Naive B cell (primary cell): Measurements from ENCODE around the gene SCAF1. TPM values are rescaled to one million over a fixed set of nuclear protein-coding genes. Genes with fewer than 3 reads are reported as not detected.
A peak's percentile ranks its signal among the peaks of the same experiment; 100 is the strongest.

ENCODE experiments used
- ATAC-seq, 2 donors: fragments of 150-1000 bp; cut with Tn5 transposase; 2 replicates each; pipeline ENCODE4 v1.10.0; 2021; ENCODE audit warnings: low read depth in 2 of 2, mild to moderate bottlenecking in 2 of 2, moderate library complexity in 2 of 2
- DNase-seq: peaks from one replicate; pipeline ENCODE4 v3.0.0; 2022
- H3K27ac Mint-ChIP-seq, 6 donors: one replicate each; pipeline ENCODE4 v1.8.0; 2020 to 2022; ENCODE audit warnings: mild to moderate bottlenecking in 6 of 6, mixed read lengths in 6 of 6, moderate library complexity in 5 of 6, inconsistent platforms in 2 of 6
- H3K27me3 Mint-ChIP-seq, 3 donors: one replicate each; pipeline ENCODE4 v1.8.0; 2021 to 2022; ENCODE audit warnings: mixed read lengths in 3 of 3, mild to moderate bottlenecking in 1 of 3
- H3K36me3 Mint-ChIP-seq, 2 donors: one replicate each; pipeline ENCODE4 v1.8.0; 2020 to 2022; ENCODE audit warnings: mixed read lengths in 2 of 2, inconsistent platforms in 1 of 2, mild to moderate bottlenecking in 1 of 2
- H3K4me1 Mint-ChIP-seq, 3 donors: one replicate each; pipeline ENCODE4 v1.8.0; 2020 to 2022; ENCODE audit warnings: mixed read lengths in 3 of 3, inconsistent platforms in 1 of 3, mild to moderate bottlenecking in 1 of 3, moderate library complexity in 1 of 3
- H3K4me3 Mint-ChIP-seq, 8 donors: one replicate each; pipeline ENCODE4 v1.8.0; 2020 to 2022; ENCODE audit warnings: mild to moderate bottlenecking in 8 of 8, mixed read lengths in 8 of 8, moderate library complexity in 8 of 8, inconsistent platforms in 2 of 8
- H3K9me3 Mint-ChIP-seq, 7 donors: one replicate each; pipeline ENCODE4 v1.8.0; 2020 to 2022; ENCODE audit warnings: mixed read lengths in 7 of 7, mild to moderate bottlenecking in 5 of 7, inconsistent platforms in 2 of 7, moderate library complexity in 1 of 7
- polyA plus RNA-seq, 6 donors: library from polyadenylated mRNA; unstranded; fragments of 300-500 nt; fragmentation: Illumina TruSeq; gene quantifications; one replicate each; pipeline ENCODE4 v1.2.3, GENCODE V29; 2021; ENCODE audit warnings: low read depth in 6 of 6

SCAF1 gene
- polyA plus RNA-seq, 6 donors from 2014 or later = 0.84 to 2.9 (median 1.1) TPM; not detected in 1

DNA sequence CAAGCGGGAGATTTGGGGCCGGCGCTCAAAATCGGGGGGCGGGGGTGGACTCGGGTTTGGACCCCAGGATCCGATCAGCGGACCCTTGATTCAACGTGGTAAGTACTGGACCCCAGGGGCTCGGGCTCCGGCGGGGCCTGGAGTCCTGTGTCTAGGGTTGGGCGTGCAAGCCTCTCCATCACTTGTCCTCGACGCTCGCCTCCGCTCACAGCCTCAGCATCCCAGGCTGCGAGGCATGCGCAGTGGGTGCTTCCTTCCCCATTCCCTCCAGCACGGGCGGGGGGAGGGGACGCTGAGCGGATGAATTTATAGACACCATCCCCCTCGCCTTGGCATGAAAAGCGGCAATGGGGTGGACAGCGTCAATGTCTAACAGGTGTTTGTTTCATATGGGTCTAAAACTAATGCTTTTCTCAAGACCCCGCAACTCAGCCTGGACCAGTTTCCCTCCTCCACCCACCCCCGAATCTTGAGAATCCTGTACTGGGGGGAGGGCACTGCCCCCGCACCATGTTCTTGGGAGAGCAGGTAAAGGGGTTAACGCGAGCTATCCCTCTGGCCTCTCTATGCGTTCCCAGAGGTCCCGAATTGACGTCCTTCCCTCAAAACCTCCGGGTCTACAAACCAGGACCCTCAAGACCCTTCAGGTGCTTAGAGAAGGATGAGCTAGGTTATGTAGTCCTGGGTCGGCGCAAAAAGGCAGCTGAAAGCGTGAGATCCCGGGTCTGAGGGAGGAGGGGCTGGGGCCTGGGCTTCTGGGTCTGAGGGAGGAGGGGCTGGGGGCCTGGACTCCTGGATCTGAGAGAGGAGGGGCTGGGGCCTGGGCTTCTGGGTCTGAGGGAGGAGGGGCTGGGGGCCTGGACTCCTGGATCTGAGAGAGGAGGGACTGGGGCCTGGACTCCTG, 49.5 kb downstream of the SCAF1 start:
- H3K4me1 Mint-ChIP-seq = peaks cover 19 to 23% (median 21%) of the 10 kb centered on the region in 3 donors
- DNase-seq = no peak
- H3K36me3 Mint-ChIP-seq = peaks cover 0 to 18% of the 10 kb centered on the region in 2 donors
- H3K9me3 Mint-ChIP-seq = peaks cover 0 to 3% (median 0%) of the 10 kb centered on the region in 7 donors
- peak; percentile 19 to 34 for ATAC-seq
- peak overlapping the region; percentile 79 to 95 (median 88) for H3K4me3 Mint-ChIP-seq
- H3K27ac Mint-ChIP-seq = peak overlapping the region in 2 of 6 donors; percentile 3 to 28
- H3K27me3 Mint-ChIP-seq = peaks cover 24 to 42% (median 41%) of the 10 kb centered on the region in 3 donors

DNA sequence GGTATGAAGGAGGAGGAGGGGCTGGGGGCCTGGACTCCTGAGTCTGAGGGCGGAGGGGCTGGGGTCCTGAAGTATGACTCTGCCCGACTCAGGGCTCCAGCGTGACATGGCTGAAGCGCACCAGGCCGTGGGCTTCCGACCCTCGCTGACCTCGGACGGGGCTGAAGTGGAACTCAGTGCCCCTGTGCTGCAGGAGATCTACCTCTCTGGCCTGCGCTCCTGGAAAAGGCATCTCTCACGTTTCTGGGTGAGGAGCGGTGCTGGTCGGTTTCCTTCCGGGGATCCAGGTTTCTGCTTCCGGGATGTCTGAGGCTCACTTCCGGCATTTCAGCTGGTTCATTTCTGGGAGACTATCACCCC, 50.1 kb downstream of the SCAF1 start:
- Mint-ChIP-seq H3K36me3 (peaks cover 0 to 17% of the 10 kb centered on the region in 2 donors), H3K4me3 (peak overlapping the region in 5 of 8 donors; percentile 17 to 93 (median 53)), H3K27ac (no peak overlapping the region), H3K4me1 (peaks cover 19 to 23% (median 21%) of the 10 kb centered on the region in 3 donors), H3K27me3 (peaks cover 24 to 42% (median 41%) of the 10 kb centered on the region in 3 donors), H3K9me3 (peaks cover 0 to 3% (median 0%) of the 10 kb centered on the region in 7 donors)
- DNase-seq (no peak), ATAC-seq (no peak)

DNA sequence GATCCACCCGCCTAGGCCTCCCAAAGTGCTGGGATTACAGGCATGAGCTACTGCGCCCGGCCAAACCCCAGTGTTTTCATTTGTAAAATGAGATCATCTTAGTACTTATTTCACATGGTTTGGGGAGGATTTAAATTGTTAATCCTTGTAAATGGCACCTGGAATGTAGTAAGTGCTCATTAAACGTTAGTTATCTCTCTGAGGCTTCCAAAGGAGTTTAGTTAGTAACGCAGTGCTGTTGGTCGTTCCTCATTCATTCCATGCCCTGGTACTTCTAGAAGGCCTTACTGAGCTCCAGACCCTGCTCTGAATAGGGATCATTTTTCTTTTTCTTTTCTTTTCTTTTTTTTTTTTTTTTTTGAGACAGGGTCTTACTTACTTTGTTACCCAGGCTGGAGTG, 54.1 kb downstream of the SCAF1 start:
- ATAC-seq = no peak
- Mint-ChIP-seq H3K4me3 (no peak overlapping the region), H3K9me3 (peaks cover 0 to 3% (median 0%) of the 10 kb centered on the region in 7 donors)

DNA sequence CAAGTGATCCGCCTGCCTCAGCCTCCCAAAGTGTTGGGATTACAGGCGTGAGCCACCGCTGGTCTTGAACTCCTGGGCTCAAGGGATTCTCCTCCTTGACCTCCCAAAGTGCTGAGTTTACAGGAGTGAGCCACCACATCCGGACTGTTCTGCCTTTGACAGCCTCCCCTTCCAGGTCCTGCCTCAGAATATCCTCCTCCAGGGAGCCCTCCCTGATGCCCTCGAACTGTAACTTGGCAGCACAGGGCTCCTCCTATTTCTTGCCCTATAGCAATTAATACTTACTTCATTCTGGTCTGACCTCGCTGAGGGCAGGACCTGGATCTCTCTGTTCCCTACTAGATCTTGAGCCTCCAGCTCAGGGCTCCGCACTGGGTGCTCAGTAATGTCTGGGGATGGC, 54.9 kb downstream of the SCAF1 start:
- ATAC-seq (no peak), DNase-seq (no peak)
- Mint-ChIP-seq H3K27me3 (peaks cover 12 to 45% (median 34%) of the 10 kb centered on the region in 3 donors), H3K27ac (no peak overlapping the region), H3K4me1 (peaks cover 0 to 3% (median 2%) of the 10 kb centered on the region in 3 donors), H3K9me3 (peaks cover 0 to 3% (median 0%) of the 10 kb centered on the region in 7 donors), H3K4me3 (peak overlapping the region in 1 of 8 donors; percentile 45), H3K36me3 (no peaks in the 10 kb centered on the region)

More for the DNA sequence above, 54.1 kb downstream of the SCAF1 start:
- H3K27ac Mint-ChIP-seq = no peak overlapping the region
- peaks cover 15 to 45% (median 33%) of the 10 kb centered on the region in 3 donors for H3K27me3 Mint-ChIP-seq
- H3K4me1 Mint-ChIP-seq = peaks cover 3 to 8% (median 4%) of the 10 kb centered on the region in 3 donors
- no peak for DNase-seq
- H3K36me3 Mint-ChIP-seq = peaks cover 0 to under 1% of the 10 kb centered on the region in 2 donors

DNA sequence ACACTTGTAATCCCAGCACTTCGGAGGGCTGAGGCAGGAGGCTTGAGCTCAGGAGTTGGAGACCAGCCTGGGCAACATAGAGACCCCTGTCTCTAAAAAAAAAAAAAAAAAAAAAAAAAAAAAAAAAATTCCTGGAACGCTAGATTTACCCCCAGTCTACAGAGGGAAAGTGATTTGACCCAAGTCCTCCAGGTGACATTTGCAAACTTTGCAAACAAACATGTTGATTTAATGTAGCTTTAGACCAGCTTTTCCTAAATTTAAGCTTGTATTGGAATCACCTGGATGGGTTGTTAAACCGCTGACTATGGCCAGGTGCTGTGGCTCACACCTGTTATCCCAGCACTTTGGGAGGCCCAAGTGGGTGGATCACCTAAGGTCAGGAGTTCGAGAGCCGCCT, 57.4 kb downstream of the SCAF1 start:
- DNase-seq (no peak), ATAC-seq (no peak)
- Mint-ChIP-seq H3K9me3 (no peaks in the 10 kb centered on the region), H3K27me3 (peaks cover 4 to 45% (median 22%) of the 10 kb centered on the region in 3 donors), H3K4me3 (no peak overlapping the region), H3K4me1 (no peaks in the 10 kb centered on the region), H3K27ac (peak overlapping the region in 1 of 6 donors; percentile 37), H3K36me3 (no peaks in the 10 kb centered on the region)

DNA sequence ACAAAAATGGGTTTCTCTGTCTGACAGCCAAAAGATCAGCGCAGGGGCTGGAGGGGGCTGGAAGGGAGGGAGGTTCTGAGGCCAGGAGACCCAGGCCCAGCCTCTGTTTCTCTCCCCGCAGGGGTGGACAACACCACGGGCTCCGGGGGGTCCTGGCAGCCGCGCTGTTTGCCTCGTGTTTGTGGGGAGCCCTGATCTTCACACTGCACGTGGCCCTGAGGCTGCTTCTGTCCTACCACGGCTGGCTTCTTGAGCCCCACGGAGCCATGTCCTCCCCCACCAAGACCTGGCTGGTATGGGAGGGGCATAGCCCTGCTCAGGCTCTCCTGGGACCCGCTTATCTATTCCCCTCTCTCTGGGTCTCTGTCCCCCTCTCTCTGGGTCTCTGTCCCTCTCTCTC, 58.6 kb downstream of the SCAF1 start:
- Mint-ChIP-seq H3K27me3 (peaks cover 0 to 42% (median 21%) of the 10 kb centered on the region in 3 donors), H3K36me3 (no peaks in the 10 kb centered on the region), H3K4me3 (no peak overlapping the region), H3K27ac (no peak overlapping the region), H3K4me1 (no peaks in the 10 kb centered on the region), H3K9me3 (no peaks in the 10 kb centered on the region)
- ATAC-seq = no peak
- DNase-seq = no peak

DNA sequence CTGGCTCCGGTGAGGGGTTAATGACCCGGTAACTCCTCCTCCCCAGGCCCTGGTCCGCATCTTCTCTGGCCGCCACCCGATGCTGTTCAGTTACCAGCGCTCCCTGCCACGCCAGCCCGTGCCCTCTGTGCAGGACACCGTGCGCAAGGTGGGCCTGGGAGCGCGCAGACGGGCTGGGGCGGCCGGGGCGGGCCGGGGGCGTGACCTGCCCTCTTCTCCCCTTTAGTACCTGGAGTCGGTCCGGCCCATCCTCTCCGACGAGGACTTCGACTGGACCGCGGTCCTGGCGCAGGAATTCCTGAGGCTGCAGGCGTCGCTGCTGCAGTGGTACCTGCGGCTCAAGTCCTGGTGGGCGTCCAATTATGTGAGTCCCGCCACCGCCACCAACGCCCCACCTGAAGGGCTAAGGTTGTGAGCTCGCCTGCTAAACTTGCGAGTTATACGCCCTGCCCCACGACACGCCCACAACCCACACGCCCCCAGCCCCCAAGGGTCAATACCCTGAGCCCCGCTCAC, 59.3 kb downstream of the SCAF1 start:
- Mint-ChIP-seq H3K9me3 (no peaks in the 10 kb centered on the region), H3K4me1 (no peaks in the 10 kb centered on the region), H3K4me3 (peak overlapping the region in 1 of 8 donors; percentile 41), H3K27ac (peak overlapping the region in 1 of 6 donors; percentile 26), H3K36me3 (no peaks in the 10 kb centered on the region), H3K27me3 (peaks cover 0 to 42% (median 21%) of the 10 kb centered on the region in 3 donors)
- ATAC-seq (no peak), DNase-seq (no peak)

DNA sequence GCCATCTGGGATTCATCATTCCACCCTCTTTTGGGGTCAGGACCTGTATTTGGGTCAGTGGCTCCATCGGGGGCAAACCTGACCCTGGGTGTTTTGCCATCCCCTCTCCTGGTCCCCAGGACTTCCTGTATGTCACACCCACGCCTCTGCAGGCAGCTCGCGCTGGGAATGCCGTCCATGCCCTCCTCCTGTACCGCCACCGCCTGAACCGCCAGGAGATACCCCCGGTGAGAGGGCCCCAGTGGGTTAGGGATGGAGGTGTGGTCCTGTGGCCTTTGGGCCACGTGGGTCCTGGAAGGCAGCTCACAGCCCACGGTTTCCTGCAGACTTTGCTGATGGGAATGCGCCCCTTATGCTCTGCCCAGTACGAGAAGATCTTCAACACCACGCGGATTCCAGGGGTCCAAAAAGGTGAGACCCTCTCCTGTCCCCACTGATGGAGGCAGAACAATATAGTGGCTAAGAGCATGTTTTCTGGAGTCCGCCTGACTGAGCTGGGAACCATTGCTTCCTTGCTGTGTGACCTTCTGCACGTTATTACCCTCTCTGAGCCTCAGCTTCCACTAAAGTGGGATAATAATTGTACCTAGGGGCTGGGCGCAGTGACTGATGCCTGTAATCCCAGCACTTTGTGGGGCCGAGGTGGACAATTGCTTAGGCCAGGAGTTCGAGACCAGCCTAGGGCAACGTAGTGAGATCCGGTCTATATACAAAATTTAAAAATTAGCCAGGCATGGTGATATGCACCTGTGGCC, 63.1 kb downstream of the SCAF1 start:
- H3K4me1 Mint-ChIP-seq = peaks cover 0 to under 1% (median 0%) of the 10 kb centered on the region in 3 donors
- no peak overlapping the region for H3K4me3 Mint-ChIP-seq
- H3K36me3 Mint-ChIP-seq = no peaks in the 10 kb centered on the region
- ATAC-seq = no peak
- peaks cover 0 to 51% (median 42%) of the 10 kb centered on the region in 3 donors for H3K27me3 Mint-ChIP-seq
- H3K9me3 Mint-ChIP-seq = peaks cover 0 to 1% (median 0%) of the 10 kb centered on the region in 7 donors
- no peak overlapping the region for H3K27ac Mint-ChIP-seq
- DNase-seq = no peak

DNA sequence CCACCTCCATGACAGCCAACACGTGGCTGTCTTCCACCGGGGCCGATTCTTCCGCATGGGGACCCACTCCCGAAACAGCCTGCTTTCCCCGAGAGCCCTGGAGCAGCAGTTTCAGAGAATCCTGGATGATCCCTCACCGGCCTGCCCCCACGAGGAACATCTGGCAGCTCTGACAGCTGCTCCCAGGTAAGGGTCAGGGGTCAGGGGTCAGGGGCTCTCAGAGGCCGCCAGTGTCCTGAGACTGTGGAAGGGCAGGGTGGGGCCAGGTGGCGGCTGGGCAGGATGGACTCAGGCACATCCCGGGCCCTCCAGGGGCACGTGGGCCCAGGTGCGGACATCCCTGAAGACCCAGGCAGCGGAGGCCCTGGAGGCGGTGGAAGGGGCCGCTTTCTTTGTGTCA, 63.9 kb downstream of the SCAF1 start:
- no peak for DNase-seq
- Mint-ChIP-seq H3K9me3 (peaks cover 0 to 5% (median 0%) of the 10 kb centered on the region in 7 donors), H3K27me3 (peaks cover 0 to 47% (median 41%) of the 10 kb centered on the region in 3 donors), H3K36me3 (no peaks in the 10 kb centered on the region), H3K4me1 (peaks cover 0 to 3% (median 0%) of the 10 kb centered on the region in 3 donors), H3K27ac (peak overlapping the region in 1 of 6 donors; percentile 18), H3K4me3 (no peak overlapping the region)
- ATAC-seq = no peak

Other genes starting within 250 kb of the SCAF1 start
- gene PTH2, start 218.8 kb upstream of the SCAF1 start, polyA plus RNA-seq = not detected
- gene GFY, start 216.8 kb upstream of the SCAF1 start, polyA plus RNA-seq = not detected
- gene SLC17A7, start 200.7 kb upstream of the SCAF1 start, polyA plus RNA-seq = not detected
- gene PIH1D1, start 190.4 kb upstream of the SCAF1 start, polyA plus RNA-seq = 10 to 100 TPM; 70.3 to 95.3 (median 79.0) TPM
- 100 to 1,000 TPM in 1 of 6 donors, 10 to 100 TPM in 5; 54.2 to 103 (median 74.6) TPM for gene ALDH16A1, start 189.0 kb upstream of the SCAF1 start, polyA plus RNA-seq
- gene FLT3LG, start 168.0 kb upstream of the SCAF1 start, polyA plus RNA-seq = 10 to 100 TPM in 5 of 6 donors, 1 to 10 TPM in 1; 9.5 to 15.0 (median 11.4) TPM
- 1,000 to 10,000 TPM; 1,519 to 3,103 (median 2,606) TPM for gene RPL13A, start 154.6 kb upstream of the SCAF1 start, polyA plus RNA-seq
- gene RPS11, start 145.8 kb upstream of the SCAF1 start, polyA plus RNA-seq = 1,000 to 10,000 TPM; 2,581 to 3,900 (median 3,339) TPM
- 10 to 100 TPM; 56.7 to 69.7 (median 62.7) TPM for gene FCGRT, start 129.5 kb upstream of the SCAF1 start, polyA plus RNA-seq
- under 1 TPM in 2 of 6 donors, not detected in 4; 0.17 to 0.43 TPM for gene RCN3, start 114.2 kb upstream of the SCAF1 start, polyA plus RNA-seq
- 100 to 1,000 TPM in 5 of 6 donors, 10 to 100 TPM in 1; 89.5 to 136 (median 113) TPM for gene NOSIP, start 61.7 kb upstream of the SCAF1 start, polyA plus RNA-seq
- gene PRRG2, start 60.9 kb upstream of the SCAF1 start, polyA plus RNA-seq = under 1 TPM in 5 of 6 donors, not detected in 1; 0.20 to 0.79 (median 0.62) TPM
- gene PRR12, start 51.0 kb upstream of the SCAF1 start, polyA plus RNA-seq = under 1 TPM; 0.09 to 0.77 (median 0.29) TPM
- gene RRAS, start 2.1 kb upstream of the SCAF1 start, polyA plus RNA-seq = 10 to 100 TPM; 16.6 to 24.9 (median 19.9) TPM
- 10 to 100 TPM; 39.3 to 60.5 (median 52.4) TPM for gene IRF3, start 23.6 kb downstream of the SCAF1 start, polyA plus RNA-seq
- gene BCL2L12, start 23.7 kb downstream of the SCAF1 start, polyA plus RNA-seq = 10 to 100 TPM in 4 of 6 donors, 1 to 10 TPM in 2; 8.0 to 12.7 (median 10.6) TPM
- gene PRMT1, start 35.1 kb downstream of the SCAF1 start, polyA plus RNA-seq = 100 to 1,000 TPM; 175 to 363 (median 192) TPM
- gene ADM5, start 47.4 kb downstream of the SCAF1 start, polyA plus RNA-seq = under 1 TPM in 4 of 6 donors, not detected in 2; 0.19 to 0.47 (median 0.26) TPM
- gene CPT1C, start 48.9 kb downstream of the SCAF1 start, polyA plus RNA-seq = not detected
- gene TSKS, start 121.1 kb downstream of the SCAF1 start, polyA plus RNA-seq = under 1 TPM in 1 of 6 donors, not detected in 5; 0.18 TPM
- 1 to 10 TPM; 3.9 to 8.0 (median 5.0) TPM for gene AP2A1, start 124.8 kb downstream of the SCAF1 start, polyA plus RNA-seq
- gene FUZ, start 171.1 kb downstream of the SCAF1 start, polyA plus RNA-seq = 1 to 10 TPM; 4.7 to 8.4 (median 5.7) TPM
- gene MED25, start 176.1 kb downstream of the SCAF1 start, polyA plus RNA-seq = 10 to 100 TPM; 21.2 to 49.7 (median 28.9) TPM
- 10 to 100 TPM; 46.1 to 98.3 (median 60.3) TPM for gene PTOV1, start 208.9 kb downstream of the SCAF1 start, polyA plus RNA-seq
- gene PNKP, start 225.4 kb downstream of the SCAF1 start, polyA plus RNA-seq = 10 to 100 TPM; 39.4 to 64.9 (median 49.8) TPM
- 1 to 10 TPM; 1.5 to 6.0 (median 3.2) TPM for gene AKT1S1, start 235.1 kb downstream of the SCAF1 start, polyA plus RNA-seq
- gene TBC1D17, start 235.5 kb downstream of the SCAF1 start, polyA plus RNA-seq = 10 to 100 TPM; 10.5 to 20.6 (median 12.3) TPM